ENCODE data around the gene CD96. TPM values are rescaled to one million over a fixed set of nuclear protein-coding genes. Genes with fewer than 3 reads are reported as not detected.

CD96 gene
- total and polyA plus RNA-seq, 2 experiments from 2014 or later, result 0.91 TPM; not detected in 1

DNA sequence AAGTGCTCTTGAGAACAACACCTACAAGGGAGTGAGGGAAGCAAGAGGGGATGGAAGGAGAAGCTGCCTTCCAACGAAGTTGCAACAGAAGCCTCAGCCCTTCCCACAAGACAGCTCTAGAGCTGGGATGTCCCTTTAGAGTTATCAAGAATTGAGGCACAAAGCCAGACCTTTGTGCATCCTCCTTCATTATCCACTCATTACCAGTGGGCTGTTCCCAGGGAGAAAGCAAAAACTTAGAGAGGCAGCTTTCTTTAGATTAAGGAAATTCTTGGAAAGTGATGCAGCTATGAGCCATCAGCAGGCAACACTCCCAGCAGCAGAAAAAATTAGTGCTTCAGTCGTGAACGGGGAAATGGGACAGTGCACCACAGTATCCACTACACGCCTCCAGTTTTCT lies 10.6 kb upstream of the CD96 start:
- Mint-ChIP-seq H3K4me3 (no peak overlapping the region), H3K27me3 (ENCODE audit: insufficient read depth, low read depth, poor library complexity) (peaks cover 3% of the 10 kb centered on the region), H3K27ac (no peak overlapping the region), H3K9me3 (peaks cover 15% of the 10 kb centered on the region), H3K36me3 (ENCODE audit: low read depth) (peaks cover 10% of the 10 kb centered on the region), H3K4me1 (no peaks in the 10 kb centered on the region)
- Histone ChIP-seq H3K4me3 (no peak overlapping the region), H3K27ac (ENCODE audit: low read depth) (no peak overlapping the region), H3F3A (replicated peaks; ENCODE audit: low read depth) (no peaks in the 10 kb centered on the region), H3K4me2 (no peak overlapping the region), H3K4me1 (ENCODE audit: insufficient read depth) (no peaks in the 10 kb centered on the region), H3K79me2 (replicated peaks; ENCODE audit: insufficient read depth) (no peaks in the 10 kb centered on the region), H4K20me1 (replicated peaks; ENCODE audit: insufficient read depth) (no peaks in the 10 kb centered on the region), H3K9me2 (ENCODE audit: insufficient read depth) (no peaks in the 10 kb centered on the region), H3K27me3 (ENCODE audit: insufficient read depth) (no peaks in the 10 kb centered on the region), H3K36me3 (ENCODE audit: insufficient read depth) (peaks cover 3% of the 10 kb centered on the region; the same call in 1 of the 2 replicates), H2AFZ (no peak overlapping the region)
- no peak for TF ChIP-seq STAT1 (IDR thresholded peaks at IDR 0.05; ENCODE audit: unreplicated experiment)
- no peak for TF ChIP-seq EZH2phosphoT487 (IDR thresholded peaks at IDR 0.05; ENCODE audit: unreplicated experiment)
- no peak for TF ChIP-seq EZH2 (IDR thresholded peaks at IDR 0.05; ENCODE audit: low read depth, unreplicated experiment)
- TF ChIP-seq, protein P1, sequence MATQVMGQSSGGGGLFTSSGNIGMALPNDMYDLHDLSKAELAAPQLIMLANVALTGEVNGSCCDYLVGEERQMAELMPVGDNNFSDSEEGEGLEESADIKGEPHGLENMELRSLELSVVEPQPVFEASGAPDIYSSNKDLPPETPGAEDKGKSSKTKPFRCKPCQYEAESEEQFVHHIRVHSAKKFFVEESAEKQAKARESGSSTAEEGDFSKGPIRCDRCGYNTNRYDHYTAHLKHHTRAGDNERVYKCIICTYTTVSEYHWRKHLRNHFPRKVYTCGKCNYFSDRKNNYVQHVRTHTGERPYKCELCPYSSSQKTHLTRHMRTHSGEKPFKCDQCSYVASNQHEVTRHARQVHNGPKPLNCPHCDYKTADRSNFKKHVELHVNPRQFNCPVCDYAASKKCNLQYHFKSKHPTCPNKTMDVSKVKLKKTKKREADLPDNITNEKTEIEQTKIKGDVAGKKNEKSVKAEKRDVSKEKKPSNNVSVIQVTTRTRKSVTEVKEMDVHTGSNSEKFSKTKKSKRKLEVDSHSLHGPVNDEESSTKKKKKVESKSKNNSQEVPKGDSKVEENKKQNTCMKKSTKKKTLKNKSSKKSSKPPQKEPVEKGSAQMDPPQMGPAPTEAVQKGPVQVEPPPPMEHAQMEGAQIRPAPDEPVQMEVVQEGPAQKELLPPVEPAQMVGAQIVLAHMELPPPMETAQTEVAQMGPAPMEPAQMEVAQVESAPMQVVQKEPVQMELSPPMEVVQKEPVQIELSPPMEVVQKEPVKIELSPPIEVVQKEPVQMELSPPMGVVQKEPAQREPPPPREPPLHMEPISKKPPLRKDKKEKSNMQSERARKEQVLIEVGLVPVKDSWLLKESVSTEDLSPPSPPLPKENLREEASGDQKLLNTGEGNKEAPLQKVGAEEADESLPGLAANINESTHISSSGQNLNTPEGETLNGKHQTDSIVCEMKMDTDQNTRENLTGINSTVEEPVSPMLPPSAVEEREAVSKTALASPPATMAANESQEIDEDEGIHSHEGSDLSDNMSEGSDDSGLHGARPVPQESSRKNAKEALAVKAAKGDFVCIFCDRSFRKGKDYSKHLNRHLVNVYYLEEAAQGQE (IDR thresholded peaks at IDR 0.05; ENCODE audit: unreplicated experiment), result no peak
- DNase-seq (ENCODE audit: low spot score), result no peak
- ATAC-seq, result no peak

DNA sequence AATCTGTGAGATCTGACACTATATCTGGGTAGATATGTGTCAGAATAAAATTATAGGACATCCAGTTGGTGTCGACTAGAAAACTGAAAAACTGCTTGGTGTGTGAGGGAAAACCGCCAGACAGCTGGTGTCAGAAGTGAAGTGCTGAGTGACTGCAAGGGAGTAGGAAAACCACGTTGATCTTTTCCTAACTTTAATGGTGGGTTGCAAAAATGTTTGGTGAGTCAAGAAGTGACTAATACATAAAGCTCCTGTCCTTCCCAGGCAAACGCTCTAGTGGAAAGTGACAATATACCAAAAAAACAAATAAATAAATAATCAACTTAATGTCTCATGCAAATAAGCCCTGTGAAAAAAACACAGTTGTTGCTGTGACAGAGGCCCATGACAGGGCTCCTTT lies 7.3 kb upstream of the CD96 start:
- H3K9me2 ChIP-seq (ENCODE audit: insufficient read depth), result no peaks in the 10 kb centered on the region
- no peaks in the 10 kb centered on the region for H4K20me1 ChIP-seq (replicated peaks; ENCODE audit: insufficient read depth)
- H3K36me3 ChIP-seq (ENCODE audit: insufficient read depth), result peaks cover 3% of the 10 kb centered on the region; the same call in 1 of the 2 replicates
- no peaks in the 10 kb centered on the region for H3K79me2 ChIP-seq (replicated peaks; ENCODE audit: insufficient read depth)
- H3K4me2 ChIP-seq, result no peak overlapping the region
- H3K36me3 Mint-ChIP-seq (ENCODE audit: low read depth), result peaks cover 5% of the 10 kb centered on the region
- H3K9me3 Mint-ChIP-seq, result peaks cover 10% of the 10 kb centered on the region; the same call in 2 of the 3 replicates
- H3K4me3 ChIP-seq, result no peak overlapping the region
- DNase-seq (ENCODE audit: low spot score) (no peak), ATAC-seq (no peak)
- H3F3A ChIP-seq (replicated peaks; ENCODE audit: low read depth), result no peaks in the 10 kb centered on the region
- no peaks in the 10 kb centered on the region for H3K4me1 ChIP-seq (ENCODE audit: insufficient read depth)
- no peak overlapping the region for H3K4me3 Mint-ChIP-seq
- H2AFZ ChIP-seq, result no peak overlapping the region
- H3K4me1 Mint-ChIP-seq, result peaks cover 4% of the 10 kb centered on the region; the same call in 1 of the 3 replicates
- H3K27ac Mint-ChIP-seq, result no peak overlapping the region
- no peaks in the 10 kb centered on the region for H3K27me3 ChIP-seq (ENCODE audit: insufficient read depth)
- H3K27me3 Mint-ChIP-seq (ENCODE audit: insufficient read depth, low read depth, poor library complexity), result no peaks in the 10 kb centered on the region
- H3K27ac ChIP-seq (ENCODE audit: low read depth), result no peak overlapping the region
- TF ChIP-seq, protein P2, sequence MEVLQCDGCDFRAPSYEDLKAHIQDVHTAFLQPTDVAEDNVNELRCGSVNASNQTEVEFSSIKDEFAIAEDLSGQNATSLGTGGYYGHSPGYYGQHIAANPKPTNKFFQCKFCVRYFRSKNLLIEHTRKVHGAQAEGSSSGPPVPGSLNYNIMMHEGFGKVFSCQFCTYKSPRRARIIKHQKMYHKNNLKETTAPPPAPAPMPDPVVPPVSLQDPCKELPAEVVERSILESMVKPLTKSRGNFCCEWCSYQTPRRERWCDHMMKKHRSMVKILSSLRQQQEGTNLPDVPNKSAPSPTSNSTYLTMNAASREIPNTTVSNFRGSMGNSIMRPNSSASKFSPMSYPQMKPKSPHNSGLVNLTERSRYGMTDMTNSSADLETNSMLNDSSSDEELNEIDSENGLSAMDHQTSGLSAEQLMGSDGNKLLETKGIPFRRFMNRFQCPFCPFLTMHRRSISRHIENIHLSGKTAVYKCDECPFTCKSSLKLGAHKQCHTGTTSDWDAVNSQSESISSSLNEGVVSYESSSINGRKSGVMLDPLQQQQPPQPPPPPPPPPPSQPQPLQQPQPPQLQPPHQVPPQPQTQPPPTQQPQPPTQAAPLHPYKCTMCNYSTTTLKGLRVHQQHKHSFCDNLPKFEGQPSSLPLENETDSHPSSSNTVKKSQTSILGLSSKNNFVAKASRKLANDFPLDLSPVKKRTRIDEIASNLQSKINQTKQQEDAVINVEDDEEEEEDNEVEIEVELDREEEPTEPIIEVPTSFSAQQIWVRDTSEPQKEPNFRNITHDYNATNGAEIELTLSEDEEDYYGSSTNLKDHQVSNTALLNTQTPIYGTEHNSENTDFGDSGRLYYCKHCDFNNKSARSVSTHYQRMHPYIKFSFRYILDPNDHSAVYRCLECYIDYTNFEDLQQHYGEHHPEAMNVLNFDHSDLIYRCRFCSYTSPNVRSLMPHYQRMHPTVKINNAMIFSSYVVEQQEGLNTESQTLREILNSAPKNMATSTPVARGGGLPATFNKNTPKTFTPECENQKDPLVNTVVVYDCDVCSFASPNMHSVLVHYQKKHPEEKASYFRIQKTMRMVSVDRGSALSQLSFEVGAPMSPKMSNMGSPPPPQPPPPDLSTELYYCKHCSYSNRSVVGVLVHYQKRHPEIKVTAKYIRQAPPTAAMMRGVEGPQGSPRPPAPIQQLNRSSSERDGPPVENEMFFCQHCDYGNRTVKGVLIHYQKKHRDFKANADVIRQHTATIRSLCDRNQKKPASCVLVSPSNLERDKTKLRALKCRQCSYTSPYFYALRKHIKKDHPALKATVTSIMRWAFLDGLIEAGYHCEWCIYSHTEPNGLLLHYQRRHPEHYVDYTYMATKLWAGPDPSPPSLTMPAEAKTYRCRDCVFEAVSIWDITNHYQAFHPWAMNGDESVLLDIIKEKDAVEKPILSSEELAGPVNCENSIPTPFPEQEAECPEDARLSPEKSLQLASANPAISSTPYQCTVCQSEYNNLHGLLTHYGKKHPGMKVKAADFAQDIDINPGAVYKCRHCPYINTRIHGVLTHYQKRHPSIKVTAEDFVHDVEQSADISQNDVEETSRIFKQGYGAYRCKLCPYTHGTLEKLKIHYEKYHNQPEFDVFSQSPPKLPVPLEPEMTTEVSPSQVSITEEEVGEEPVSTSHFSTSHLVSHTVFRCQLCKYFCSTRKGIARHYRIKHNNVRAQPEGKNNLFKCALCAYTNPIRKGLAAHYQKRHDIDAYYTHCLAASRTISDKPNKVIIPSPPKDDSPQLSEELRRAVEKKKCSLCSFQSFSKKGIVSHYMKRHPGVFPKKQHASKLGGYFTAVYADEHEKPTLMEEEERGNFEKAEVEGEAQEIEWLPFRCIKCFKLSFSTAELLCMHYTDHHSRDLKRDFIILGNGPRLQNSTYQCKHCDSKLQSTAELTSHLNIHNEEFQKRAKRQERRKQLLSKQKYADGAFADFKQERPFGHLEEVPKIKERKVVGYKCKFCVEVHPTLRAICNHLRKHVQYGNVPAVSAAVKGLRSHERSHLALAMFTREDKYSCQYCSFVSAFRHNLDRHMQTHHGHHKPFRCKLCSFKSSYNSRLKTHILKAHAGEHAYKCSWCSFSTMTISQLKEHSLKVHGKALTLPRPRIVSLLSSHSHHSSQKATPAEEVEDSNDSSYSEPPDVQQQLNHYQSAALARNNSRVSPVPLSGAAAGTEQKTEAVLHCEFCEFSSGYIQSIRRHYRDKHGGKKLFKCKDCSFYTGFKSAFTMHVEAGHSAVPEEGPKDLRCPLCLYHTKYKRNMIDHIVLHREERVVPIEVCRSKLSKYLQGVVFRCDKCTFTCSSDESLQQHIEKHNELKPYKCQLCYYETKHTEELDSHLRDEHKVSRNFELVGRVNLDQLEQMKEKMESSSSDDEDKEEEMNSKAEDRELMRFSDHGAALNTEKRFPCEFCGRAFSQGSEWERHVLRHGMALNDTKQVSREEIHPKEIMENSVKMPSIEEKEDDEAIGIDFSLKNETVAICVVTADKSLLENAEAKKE (CRISPR knock-in tag; IDR thresholded peaks at IDR 0.05), result no peak
- TF ChIP-seq, protein P3, sequence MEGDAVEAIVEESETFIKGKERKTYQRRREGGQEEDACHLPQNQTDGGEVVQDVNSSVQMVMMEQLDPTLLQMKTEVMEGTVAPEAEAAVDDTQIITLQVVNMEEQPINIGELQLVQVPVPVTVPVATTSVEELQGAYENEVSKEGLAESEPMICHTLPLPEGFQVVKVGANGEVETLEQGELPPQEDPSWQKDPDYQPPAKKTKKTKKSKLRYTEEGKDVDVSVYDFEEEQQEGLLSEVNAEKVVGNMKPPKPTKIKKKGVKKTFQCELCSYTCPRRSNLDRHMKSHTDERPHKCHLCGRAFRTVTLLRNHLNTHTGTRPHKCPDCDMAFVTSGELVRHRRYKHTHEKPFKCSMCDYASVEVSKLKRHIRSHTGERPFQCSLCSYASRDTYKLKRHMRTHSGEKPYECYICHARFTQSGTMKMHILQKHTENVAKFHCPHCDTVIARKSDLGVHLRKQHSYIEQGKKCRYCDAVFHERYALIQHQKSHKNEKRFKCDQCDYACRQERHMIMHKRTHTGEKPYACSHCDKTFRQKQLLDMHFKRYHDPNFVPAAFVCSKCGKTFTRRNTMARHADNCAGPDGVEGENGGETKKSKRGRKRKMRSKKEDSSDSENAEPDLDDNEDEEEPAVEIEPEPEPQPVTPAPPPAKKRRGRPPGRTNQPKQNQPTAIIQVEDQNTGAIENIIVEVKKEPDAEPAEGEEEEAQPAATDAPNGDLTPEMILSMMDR (conservative IDR thresholded peaks at IDR 0.05; ENCODE audit: low read depth in 2 of 2), result no peak
- TF ChIP-seq EZH2 (IDR thresholded peaks at IDR 0.05; ENCODE audit: low read depth, unreplicated experiment) (no peak), POLR2AphosphoS5 (IDR thresholded peaks at IDR 0.05; ENCODE audit: low read depth) (no peak), NANOG (IDR thresholded peaks at IDR 0.05; ENCODE audit: borderline replicate concordance) (no peak)
- TF ChIP-seq, protein P4, sequence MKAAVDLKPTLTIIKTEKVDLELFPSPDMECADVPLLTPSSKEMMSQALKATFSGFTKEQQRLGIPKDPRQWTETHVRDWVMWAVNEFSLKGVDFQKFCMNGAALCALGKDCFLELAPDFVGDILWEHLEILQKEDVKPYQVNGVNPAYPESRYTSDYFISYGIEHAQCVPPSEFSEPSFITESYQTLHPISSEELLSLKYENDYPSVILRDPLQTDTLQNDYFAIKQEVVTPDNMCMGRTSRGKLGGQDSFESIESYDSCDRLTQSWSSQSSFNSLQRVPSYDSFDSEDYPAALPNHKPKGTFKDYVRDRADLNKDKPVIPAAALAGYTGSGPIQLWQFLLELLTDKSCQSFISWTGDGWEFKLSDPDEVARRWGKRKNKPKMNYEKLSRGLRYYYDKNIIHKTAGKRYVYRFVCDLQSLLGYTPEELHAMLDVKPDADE (IDR thresholded peaks at IDR 0.05), result no peak

Measured in GM23338 (cell line).